Neural progenitor cell (in vitro differentiated cells): Measurements from ENCODE around the gene ZHX3. TPM values are rescaled to one million over a fixed set of nuclear protein-coding genes. Genes with fewer than 3 reads are reported as not detected.

Experiments used
- DNase-seq: peaks from one replicate; pipeline ENCODE4 v3.0.0-alpha.2; 2016; ENCODE audit warnings: low spot score
- H2AFZ ChIP-seq: fragments of 200-600 bp; sonication (generic); replicated peaks from 2 replicates; pipeline ENCODE4 v1.6.1; 2016; ENCODE audit warnings: antibody characterized with exemption
- H3F3A ChIP-seq: fragments of 200-600 bp; sonication (generic); 2 replicates; pipeline ENCODE4 v1.6.1; 2016; ENCODE audit warnings: antibody characterized with exemption, low read depth
- H3K27ac ChIP-seq: fragments of 200-600 bp; sonication (generic); 2 replicates; pipeline ENCODE4 v1.5.1; 2016; ENCODE audit warnings: mild to moderate bottlenecking
- H3K27me3 ChIP-seq: fragments of 200-600 bp; sonication (generic); 2 replicates; pipeline ENCODE4 v1.6.1; 2016; ENCODE audit warnings: mild to moderate bottlenecking, moderate library complexity
- H3K36me3 ChIP-seq: fragments of 200-600 bp; sonication (generic); 2 replicates; pipeline ENCODE4 v1.5.1; 2016
- H3K4me1 ChIP-seq: fragments of 200-600 bp; sonication (generic); 2 replicates; pipeline ENCODE4 v1.6.1; 2016; ENCODE audit warnings: mixed run types
- H3K4me2 ChIP-seq: fragments of 200-600 bp; sonication (generic); 2 replicates; pipeline ENCODE4 v1.6.1; 2016
- H3K4me3 ChIP-seq: fragments of 200-600 bp; sonication (generic); 2 replicates; pipeline ENCODE4 v1.5.1; 2016
- H3K79me2 ChIP-seq: fragments of 200-600 bp; sonication (generic); 2 replicates; pipeline ENCODE4 v1.6.1; 2016; ENCODE audit warnings: low read depth
- H3K9ac ChIP-seq: fragments of 200-600 bp; sonication (generic); 2 replicates; pipeline ENCODE4 v1.6.1; 2016
- H3K9me3 ChIP-seq: fragments of 200-600 bp; sonication (generic); 2 replicates; pipeline ENCODE4 v1.5.1; 2016; ENCODE audit warnings: low read depth
- H4K20me1 ChIP-seq: fragments of 200-600 bp; sonication (generic); 2 replicates; pipeline ENCODE4 v1.6.1; 2016; ENCODE audit warnings: low read depth
- H3K27ac Mint-ChIP-seq: 3 replicates; pipeline ENCODE4 v1.8.0; 2021; ENCODE audit warnings: mixed read lengths
- H3K27me3 Mint-ChIP-seq: 2 replicates; pipeline ENCODE4 v1.8.0; 2022; ENCODE audit warnings: low read depth, mild to moderate bottlenecking, inconsistent platforms, moderate library complexity, mixed read lengths; ENCODE audit not compliant: insufficient read depth
- H3K36me3 Mint-ChIP-seq: 3 replicates; pipeline ENCODE4 v1.8.0; 2021; ENCODE audit warnings: mixed read lengths
- H3K4me1 Mint-ChIP-seq: 3 replicates; pipeline ENCODE4 v1.8.0; 2021; ENCODE audit warnings: mixed read lengths
- H3K4me3 Mint-ChIP-seq: 3 replicates; pipeline ENCODE4 v1.8.0; 2021; ENCODE audit warnings: mild to moderate bottlenecking, moderate library complexity, mixed read lengths
- H3K9me3 Mint-ChIP-seq: 3 replicates; pipeline ENCODE4 v1.8.0; 2020; ENCODE audit warnings: mixed read lengths
- EZH2 ChIP-seq: fragments of 200-600 bp; sonication (generic); IDR thresholded peaks from 2 replicates; pipeline ENCODE4 v1.6.1; 2017; ENCODE audit warnings: antibody characterized with exemption, mild to moderate bottlenecking, moderate library complexity
- EZH2phosphoT487 ChIP-seq: fragments of 200-600 bp; sonication (generic); IDR thresholded peaks from 2 replicates; pipeline ENCODE4 v1.6.1; 2017; ENCODE audit warnings: antibody characterized with exemption
- total RNA-seq: library from RNA; depleted of rRNA; stranded (reverse); fragments of >200 nt; gene quantifications from 2 replicates; pipeline ENCODE4 v1.2.3, GENCODE V29; 2015; ENCODE audit warnings: low replicate concordance
- TF ChIP-seq, protein P1 (sequence below): fragments of 200-600 bp; sonication (generic); IDR thresholded peaks from 2 replicates; pipeline ENCODE4 v1.5.1; 2017; ENCODE audit warnings: antibody characterized with exemption, mild to moderate bottlenecking

ZHX3 gene
- total RNA-seq, 1 donor from 2014 or later = 6.8 TPM

DNA sequence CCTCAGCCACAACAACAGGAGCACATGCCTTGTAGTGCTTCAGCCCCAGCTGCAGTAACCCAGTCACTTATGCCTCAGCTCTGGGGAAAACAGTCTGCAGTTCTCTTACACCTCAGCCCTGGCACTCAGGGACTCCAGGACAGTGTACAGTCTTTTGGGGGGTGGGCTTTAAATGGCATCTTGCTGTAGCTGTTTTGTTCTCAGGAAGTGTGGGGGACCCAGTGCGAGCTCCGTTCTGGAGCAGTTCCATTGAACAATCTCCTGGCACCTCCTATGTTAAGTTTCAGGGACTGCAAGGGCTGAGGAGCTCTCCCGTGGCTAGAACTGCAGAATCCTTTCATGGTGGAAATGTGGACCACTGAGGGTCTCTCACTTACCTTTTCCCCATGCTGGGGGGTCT, 125.0 kb downstream of the ZHX3 start:
- no peak overlapping the region for H2AFZ ChIP-seq

DNA sequence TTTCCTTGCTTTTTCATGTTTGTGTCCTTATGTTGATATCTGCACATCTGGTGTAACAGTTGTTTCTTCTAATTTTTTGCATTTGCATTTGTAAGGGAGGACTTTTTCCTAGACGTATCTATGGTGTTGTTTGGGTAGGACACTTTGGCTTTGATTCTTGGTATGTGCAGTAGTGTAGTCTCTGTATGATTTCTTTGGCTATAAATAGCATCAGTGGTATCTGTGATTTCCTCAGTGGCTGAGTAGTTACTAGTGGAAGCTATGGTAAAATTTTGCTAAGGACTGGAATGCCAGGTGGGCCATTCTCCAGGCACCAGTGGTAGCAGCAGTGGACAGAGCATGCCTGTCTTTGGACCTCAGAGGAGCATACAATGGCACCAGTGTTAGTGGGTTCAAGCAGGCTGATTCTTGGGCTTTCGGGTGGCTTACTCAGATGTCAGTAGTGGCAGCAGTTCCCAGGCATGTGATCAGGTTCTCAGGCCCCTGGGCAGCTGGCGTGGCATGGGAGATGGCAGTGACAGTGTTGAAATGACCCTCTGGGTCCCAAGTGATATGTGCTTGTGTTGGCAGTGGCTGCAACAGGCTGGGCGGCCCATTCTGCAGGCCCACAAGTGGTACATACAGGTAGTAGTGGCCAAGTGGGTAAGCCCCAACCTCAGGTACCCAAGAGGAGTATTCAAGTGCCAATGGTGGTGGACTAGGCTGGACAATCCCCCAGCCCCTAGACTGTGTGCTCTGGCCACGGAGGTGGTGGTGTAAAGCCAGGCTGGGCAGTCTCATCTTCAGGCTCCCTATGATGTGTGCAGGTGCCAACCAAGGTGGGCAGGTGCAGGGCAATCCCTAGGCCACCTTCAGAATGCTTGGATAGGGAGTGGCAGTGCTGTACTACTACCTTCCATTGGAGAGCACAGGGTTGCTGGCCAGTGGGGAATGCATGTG, 125.7 kb downstream of the ZHX3 start:
- Mint-ChIP-seq H3K9me3 (peaks cover 45% of the 10 kb centered on the region), H3K36me3 (peaks cover 23% of the 10 kb centered on the region), H3K4me1 (no peaks in the 10 kb centered on the region), H3K27ac (no peak overlapping the region), H3K27me3 (peaks cover 2% of the 10 kb centered on the region), H3K4me3 (no peak overlapping the region)
- H3F3A ChIP-seq = peaks cover 9% of the 10 kb centered on the region
- no peaks in the 10 kb centered on the region for H3K4me1 ChIP-seq
- H3K9ac ChIP-seq = no peak overlapping the region
- no peak overlapping the region for H2AFZ ChIP-seq
- TF ChIP-seq, protein P1, sequence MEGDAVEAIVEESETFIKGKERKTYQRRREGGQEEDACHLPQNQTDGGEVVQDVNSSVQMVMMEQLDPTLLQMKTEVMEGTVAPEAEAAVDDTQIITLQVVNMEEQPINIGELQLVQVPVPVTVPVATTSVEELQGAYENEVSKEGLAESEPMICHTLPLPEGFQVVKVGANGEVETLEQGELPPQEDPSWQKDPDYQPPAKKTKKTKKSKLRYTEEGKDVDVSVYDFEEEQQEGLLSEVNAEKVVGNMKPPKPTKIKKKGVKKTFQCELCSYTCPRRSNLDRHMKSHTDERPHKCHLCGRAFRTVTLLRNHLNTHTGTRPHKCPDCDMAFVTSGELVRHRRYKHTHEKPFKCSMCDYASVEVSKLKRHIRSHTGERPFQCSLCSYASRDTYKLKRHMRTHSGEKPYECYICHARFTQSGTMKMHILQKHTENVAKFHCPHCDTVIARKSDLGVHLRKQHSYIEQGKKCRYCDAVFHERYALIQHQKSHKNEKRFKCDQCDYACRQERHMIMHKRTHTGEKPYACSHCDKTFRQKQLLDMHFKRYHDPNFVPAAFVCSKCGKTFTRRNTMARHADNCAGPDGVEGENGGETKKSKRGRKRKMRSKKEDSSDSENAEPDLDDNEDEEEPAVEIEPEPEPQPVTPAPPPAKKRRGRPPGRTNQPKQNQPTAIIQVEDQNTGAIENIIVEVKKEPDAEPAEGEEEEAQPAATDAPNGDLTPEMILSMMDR = no peak
- TF ChIP-seq EZH2 (no peak), EZH2phosphoT487 (no peak)
- H3K4me2 ChIP-seq = no peak overlapping the region
- no peak overlapping the region for H3K4me3 ChIP-seq
- no peaks in the 10 kb centered on the region for H3K9me3 ChIP-seq
- no peaks in the 10 kb centered on the region for H3K27me3 ChIP-seq
- H3K36me3 ChIP-seq = no peaks in the 10 kb centered on the region
- DNase-seq = no peak
- H3K79me2 ChIP-seq = no peaks in the 10 kb centered on the region
- no peak overlapping the region for H3K27ac ChIP-seq
- H4K20me1 ChIP-seq = no peaks in the 10 kb centered on the region

More for the DNA sequence above, 125.0 kb downstream of the ZHX3 start:
- Histone ChIP-seq H3K4me2 (no peak overlapping the region), H3F3A (peaks cover 10% of the 10 kb centered on the region), H3K9me3 (no peaks in the 10 kb centered on the region), H3K4me3 (no peak overlapping the region), H3K4me1 (no peaks in the 10 kb centered on the region), H3K27me3 (no peaks in the 10 kb centered on the region), H3K36me3 (no peaks in the 10 kb centered on the region), H4K20me1 (no peaks in the 10 kb centered on the region), H3K79me2 (no peaks in the 10 kb centered on the region), H3K27ac (no peak overlapping the region), H3K9ac (no peak overlapping the region)
- DNase-seq = no peak
- Mint-ChIP-seq H3K4me1 (no peaks in the 10 kb centered on the region), H3K9me3 (peaks cover 46% of the 10 kb centered on the region), H3K36me3 (peaks cover 24% of the 10 kb centered on the region), H3K4me3 (no peak overlapping the region), H3K27ac (no peak overlapping the region), H3K27me3 (peaks cover 2% of the 10 kb centered on the region)
- TF ChIP-seq, protein P1 = no peak
- TF ChIP-seq EZH2 = no peak
- no peak for TF ChIP-seq EZH2phosphoT487

DNA sequence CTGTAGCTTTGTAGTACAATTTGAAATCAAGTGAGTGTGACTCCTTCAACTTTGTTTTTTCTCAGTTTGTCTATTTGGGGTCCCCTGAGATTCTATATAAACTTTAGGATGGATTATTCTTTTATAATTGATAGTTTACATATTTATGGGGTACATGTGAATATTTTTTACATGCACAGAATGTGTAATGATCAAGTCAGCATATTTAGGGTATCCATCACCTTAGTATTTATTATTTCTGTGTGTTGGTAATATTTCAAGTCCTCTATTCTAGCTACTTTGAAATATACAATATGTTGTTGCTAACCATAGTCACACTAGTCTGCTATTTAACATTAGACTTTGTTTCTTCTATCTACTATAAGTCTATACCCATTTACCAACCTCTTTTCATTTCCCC, 129.9 kb downstream of the ZHX3 start:
- H3K27me3 ChIP-seq = no peaks in the 10 kb centered on the region
- TF ChIP-seq, protein P1 = no peak
- TF ChIP-seq EZH2phosphoT487 = no peak
- no peak for TF ChIP-seq EZH2
- H3K4me1 Mint-ChIP-seq = no peaks in the 10 kb centered on the region
- no peak overlapping the region for H3K27ac ChIP-seq
- DNase-seq = no peak
- peaks cover 2% of the 10 kb centered on the region for H3K27me3 Mint-ChIP-seq
- peaks cover 13% of the 10 kb centered on the region for H3K36me3 Mint-ChIP-seq
- H3K4me3 ChIP-seq = no peak overlapping the region
- H3K79me2 ChIP-seq = no peaks in the 10 kb centered on the region
- no peaks in the 10 kb centered on the region for H3K4me1 ChIP-seq
- H3K36me3 ChIP-seq = no peaks in the 10 kb centered on the region
- no peaks in the 10 kb centered on the region for H3F3A ChIP-seq
- peaks cover 32% of the 10 kb centered on the region for H3K9me3 Mint-ChIP-seq
- H2AFZ ChIP-seq = no peak overlapping the region
- no peaks in the 10 kb centered on the region for H4K20me1 ChIP-seq
- no peak overlapping the region for H3K27ac Mint-ChIP-seq
- no peak overlapping the region for H3K9ac ChIP-seq
- no peaks in the 10 kb centered on the region for H3K9me3 ChIP-seq
- H3K4me2 ChIP-seq = no peak overlapping the region
- H3K4me3 Mint-ChIP-seq = no peak overlapping the region
